Measurements from ENCODE around the gene SKP1. TPM values are rescaled to one million over a fixed set of nuclear protein-coding genes. Genes with fewer than 3 reads are reported as not detected.

Gene SKP1
- total and polyA plus RNA-seq, 9 of the 15 experiments (the other 6 are each of a cell fraction or from before 2014, with no cell fraction given) = 301 to 2,109 (median 639) TPM

DNA sequence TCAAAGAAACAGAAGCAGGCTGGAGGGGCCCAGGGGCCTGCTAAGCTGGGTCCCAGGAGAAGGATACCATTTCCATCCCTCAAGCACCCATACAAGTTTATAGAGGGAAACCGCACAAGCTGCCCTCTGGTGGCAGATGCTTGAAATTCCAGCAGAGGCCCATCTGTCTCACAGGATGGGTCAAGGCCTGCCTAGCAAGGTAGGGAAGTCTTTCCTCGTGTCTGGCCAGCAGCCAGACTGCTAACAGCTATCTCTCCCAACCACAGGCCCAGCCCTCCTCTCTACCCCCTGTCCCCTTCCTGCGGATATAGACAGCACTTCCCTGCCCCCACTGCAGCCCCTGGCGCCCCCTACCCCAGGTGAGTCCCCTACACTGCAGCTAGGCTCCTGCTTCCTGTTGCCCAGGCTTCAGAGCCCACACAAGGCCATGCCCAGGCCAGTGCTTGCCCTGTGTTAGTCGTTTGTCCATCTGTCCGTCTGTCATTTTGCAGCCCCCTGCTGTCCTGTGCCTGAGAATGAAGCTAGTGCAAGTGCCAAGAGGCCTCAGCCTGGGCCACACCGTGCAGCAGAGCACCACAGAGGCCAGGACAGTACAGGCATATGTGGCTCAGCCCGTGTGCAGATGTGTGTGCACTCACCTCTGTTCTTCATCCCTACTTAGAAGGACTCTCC lies 36.1 kb downstream of the SKP1 start (continued):
- no peak for TF ChIP-seq E2F6 (IDR thresholded peaks at IDR 0.05; ENCODE audit: borderline replicate concordance in 1 of 2, extremely low read depth in 1 of 2, insufficient read depth in 1 of 2, insufficient read length in 1 of 2, low read depth in 1 of 2, low read length in 1 of 2, poor library complexity in 1 of 2, severe bottlenecking in 1 of 2)
- TF ChIP-seq, protein P1, sequence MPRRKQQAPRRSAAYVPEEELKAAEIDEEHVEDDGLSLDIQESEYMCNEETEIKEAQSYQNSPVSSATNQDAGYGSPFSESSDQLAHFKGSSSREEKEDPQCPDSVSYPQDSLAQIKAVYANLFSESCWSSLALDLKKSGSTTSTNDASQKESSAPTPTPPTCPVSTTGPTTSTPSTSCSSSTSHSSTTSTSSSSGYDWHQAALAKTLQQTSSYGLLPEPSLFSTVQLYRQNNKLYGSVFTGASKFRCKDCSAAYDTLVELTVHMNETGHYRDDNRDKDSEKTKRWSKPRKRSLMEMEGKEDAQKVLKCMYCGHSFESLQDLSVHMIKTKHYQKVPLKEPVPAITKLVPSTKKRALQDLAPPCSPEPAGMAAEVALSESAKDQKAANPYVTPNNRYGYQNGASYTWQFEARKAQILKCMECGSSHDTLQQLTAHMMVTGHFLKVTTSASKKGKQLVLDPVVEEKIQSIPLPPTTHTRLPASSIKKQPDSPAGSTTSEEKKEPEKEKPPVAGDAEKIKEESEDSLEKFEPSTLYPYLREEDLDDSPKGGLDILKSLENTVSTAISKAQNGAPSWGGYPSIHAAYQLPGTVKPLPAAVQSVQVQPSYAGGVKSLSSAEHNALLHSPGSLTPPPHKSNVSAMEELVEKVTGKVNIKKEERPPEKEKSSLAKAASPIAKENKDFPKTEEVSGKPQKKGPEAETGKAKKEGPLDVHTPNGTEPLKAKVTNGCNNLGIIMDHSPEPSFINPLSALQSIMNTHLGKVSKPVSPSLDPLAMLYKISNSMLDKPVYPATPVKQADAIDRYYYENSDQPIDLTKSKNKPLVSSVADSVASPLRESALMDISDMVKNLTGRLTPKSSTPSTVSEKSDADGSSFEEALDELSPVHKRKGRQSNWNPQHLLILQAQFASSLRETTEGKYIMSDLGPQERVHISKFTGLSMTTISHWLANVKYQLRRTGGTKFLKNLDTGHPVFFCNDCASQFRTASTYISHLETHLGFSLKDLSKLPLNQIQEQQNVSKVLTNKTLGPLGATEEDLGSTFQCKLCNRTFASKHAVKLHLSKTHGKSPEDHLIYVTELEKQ (CRISPR knock-in tag; IDR thresholded peaks at IDR 0.05) = no peak
- TF ChIP-seq ZC3H11A (IDR thresholded peaks at IDR 0.05; ENCODE audit: low read depth, low read length) = no peak
- TF ChIP-seq EHMT2 (IDR thresholded peaks at IDR 0.05) = no peak
- peak; percentile 41 for TF ChIP-seq CBFA2T2 (conservative IDR thresholded peaks at IDR 0.05)
- no peak for TF ChIP-seq KDM1A (IDR thresholded peaks at IDR 0.05)
- no peak for TF ChIP-seq POLR2B (IDR thresholded peaks at IDR 0.05; ENCODE audit: low read depth, partially characterized antibody)
- no peak for TF ChIP-seq ZNF444 (CRISPR knock-in tag; IDR thresholded peaks at IDR 0.05)
- TF ChIP-seq TRIM24 (IDR thresholded peaks at IDR 0.05) = peak in 1 of 2 experiments; percentile 47; a peak in 1 of 4 replicates
- peak; percentile 59 to 97; a peak in 3 of 4 replicates for TF ChIP-seq TEAD1 (CRISPR knock-in tag; IDR thresholded peaks at IDR 0.05)
- TF ChIP-seq CCAR2 (IDR thresholded peaks at IDR 0.05; ENCODE audit: low read depth, low read length) = no peak
- TF ChIP-seq NCOA1 (IDR thresholded peaks at IDR 0.05; ENCODE audit: low read depth) = no peak
- no peak for TF ChIP-seq BCLAF1 (IDR thresholded peaks at IDR 0.05; ENCODE audit: borderline replicate concordance in 1 of 2, control insufficient read depth in 1 of 2, low read depth in 2 of 2, low read length in 1 of 2)
- no peak; the same call in 1 of the 2 replicates for TF ChIP-seq CC2D1A (IDR thresholded peaks at IDR 0.05)
- peak; percentile 15 for TF ChIP-seq NEUROD1 (IDR thresholded peaks at IDR 0.05; ENCODE audit: borderline replicate concordance, low read depth, low read length, partially characterized antibody)
- TF ChIP-seq RBBP5 (IDR thresholded peaks at IDR 0.05; ENCODE audit: borderline replicate concordance, insufficient read depth, low read length, poor library complexity, severe bottlenecking) = no peak
- TF ChIP-seq XRCC3 (IDR thresholded peaks at IDR 0.05) = no peak
- TF ChIP-seq CREB5 (CRISPR knock-in tag; IDR thresholded peaks at IDR 0.05) = no peak

Measured in K562 (cell line).